DOHH2 (cell line): Measurements from ENCODE around the gene ORM1.

Source experiments
- H3F3A ChIP-seq: fragments of 200-600 bp; sonication (generic), shearing (Covaris generic); 2 replicates; pipeline ENCODE4 v1.6.0; 2016; ENCODE audit warnings: antibody characterized with exemption, mild to moderate bottlenecking; ENCODE audit not compliant: control insufficient read depth, insufficient read depth
- H3K27ac ChIP-seq: fragments of 200-600 bp; sonication (generic); 2 replicates; pipeline ENCODE4 v1.5.1; 2014; ENCODE audit warnings: low read depth, mild to moderate bottlenecking, low read length, moderate library complexity
- H3K27me3 ChIP-seq: fragments of 200-600 bp; sonication (generic); 2 replicates; pipeline ENCODE4 v1.6.1; 2014; ENCODE audit warnings: mild to moderate bottlenecking, low read length, mixed read lengths; ENCODE audit not compliant: control insufficient read depth
- H3K36me3 ChIP-seq: fragments of 200-600 bp; sonication (generic); 2 replicates; pipeline ENCODE4 v1.6.1; 2014; ENCODE audit warnings: mild to moderate bottlenecking, low read length, moderate library complexity, mixed read lengths; ENCODE audit not compliant: control insufficient read depth
- H3K4me1 ChIP-seq: fragments of 200-600 bp; sonication (generic); 2 replicates; pipeline ENCODE4 v1.6.1; 2014; ENCODE audit warnings: mild to moderate bottlenecking, low read length, mixed read lengths; ENCODE audit not compliant: control insufficient read depth
- H3K4me2 ChIP-seq: fragments of 200-600 bp; sonication (generic); 2 replicates; pipeline ENCODE4 v1.6.0; 2014; ENCODE audit warnings: mild to moderate bottlenecking, low read length, moderate library complexity
- H3K4me3 ChIP-seq: fragments of 200-600 bp; sonication (generic); 2 replicates; pipeline ENCODE4 v1.5.1; 2014; ENCODE audit warnings: mild to moderate bottlenecking, low read length, mixed read lengths
- H3K79me2 ChIP-seq: fragments of 200-600 bp; sonication (generic); 2 replicates; pipeline ENCODE4 v1.6.1; 2014; ENCODE audit warnings: mild to moderate bottlenecking, low read length, mixed read lengths; ENCODE audit not compliant: control insufficient read depth
- H3K9me2 ChIP-seq: fragments of 200-600 bp; sonication (generic); replicated peaks from 2 replicates; pipeline ENCODE4 v1.6.1; 2014; ENCODE audit warnings: mild to moderate bottlenecking, low read length, mixed read lengths; ENCODE audit not compliant: control insufficient read depth
- H3K9me3 ChIP-seq: fragments of 200-600 bp; sonication (generic); 2 replicates; pipeline ENCODE4 v1.6.1; 2014; ENCODE audit warnings: antibody characterized with exemption, low read length, mixed read lengths; ENCODE audit not compliant: control insufficient read depth, insufficient read depth
- H4K20me1 ChIP-seq: fragments of 200-600 bp; sonication (generic); 2 replicates; pipeline ENCODE4 v1.6.0; 2014; ENCODE audit warnings: low read depth, mild to moderate bottlenecking, antibody characterized with exemption, low read length, moderate library complexity; ENCODE audit not compliant: control insufficient read depth, insufficient read depth
- EZH2phosphoT487 ChIP-seq: fragments of 200-600 bp; sonication (generic); IDR thresholded peaks from 2 replicates; pipeline ENCODE4 v1.6.1; 2017; ENCODE audit warnings: borderline replicate concordance, mild to moderate bottlenecking, antibody characterized with exemption, low read length, moderate library complexity, mixed read lengths
- TF ChIP-seq, protein P1 (sequence below): fragments of 200-600 bp; sonication (generic); IDR thresholded peaks from one replicate; pipeline ENCODE4 v1.5.1; 2014; ENCODE audit warnings: antibody characterized with exemption, mild to moderate bottlenecking, low read depth, low read length; ENCODE audit not compliant: poor library complexity, severe bottlenecking

ORM1 gene

DNA sequence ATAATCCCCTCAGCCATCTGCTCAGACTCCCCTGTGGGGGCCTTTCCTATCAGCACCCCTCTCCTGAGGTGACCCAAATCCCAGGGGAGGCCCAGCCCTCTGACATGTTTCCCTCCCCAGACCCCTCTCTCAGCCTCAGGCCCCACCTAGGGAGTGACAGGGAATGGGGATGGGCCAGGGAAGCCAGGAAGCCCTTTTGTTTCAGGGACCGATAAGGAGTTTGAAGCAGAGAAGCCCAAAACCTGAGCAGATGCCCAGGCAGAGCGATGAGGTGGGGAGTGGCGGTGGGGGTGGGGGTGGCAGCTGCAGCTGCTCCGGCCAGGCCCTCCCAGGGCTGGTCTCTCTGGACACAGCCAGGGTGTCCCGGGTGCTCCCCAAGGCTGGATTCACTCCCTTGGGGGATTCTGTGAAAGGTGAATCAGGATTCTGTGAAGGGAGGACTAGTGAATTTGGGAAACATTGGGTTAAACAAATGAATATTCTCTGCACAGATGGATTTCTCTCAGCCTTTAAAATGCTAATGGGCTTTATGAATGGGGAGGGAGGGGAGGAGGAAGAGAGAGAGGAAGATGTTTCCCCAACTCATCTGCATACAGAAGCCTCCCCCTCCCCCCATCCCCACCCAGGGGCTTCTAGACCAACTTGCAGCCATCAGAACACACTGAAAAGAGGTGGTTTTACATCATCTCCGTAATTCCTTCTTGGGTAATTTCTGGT is 47.5 kb downstream of the ORM1 start:
- TF ChIP-seq EZH2phosphoT487: no peak
- TF ChIP-seq, protein P1, sequence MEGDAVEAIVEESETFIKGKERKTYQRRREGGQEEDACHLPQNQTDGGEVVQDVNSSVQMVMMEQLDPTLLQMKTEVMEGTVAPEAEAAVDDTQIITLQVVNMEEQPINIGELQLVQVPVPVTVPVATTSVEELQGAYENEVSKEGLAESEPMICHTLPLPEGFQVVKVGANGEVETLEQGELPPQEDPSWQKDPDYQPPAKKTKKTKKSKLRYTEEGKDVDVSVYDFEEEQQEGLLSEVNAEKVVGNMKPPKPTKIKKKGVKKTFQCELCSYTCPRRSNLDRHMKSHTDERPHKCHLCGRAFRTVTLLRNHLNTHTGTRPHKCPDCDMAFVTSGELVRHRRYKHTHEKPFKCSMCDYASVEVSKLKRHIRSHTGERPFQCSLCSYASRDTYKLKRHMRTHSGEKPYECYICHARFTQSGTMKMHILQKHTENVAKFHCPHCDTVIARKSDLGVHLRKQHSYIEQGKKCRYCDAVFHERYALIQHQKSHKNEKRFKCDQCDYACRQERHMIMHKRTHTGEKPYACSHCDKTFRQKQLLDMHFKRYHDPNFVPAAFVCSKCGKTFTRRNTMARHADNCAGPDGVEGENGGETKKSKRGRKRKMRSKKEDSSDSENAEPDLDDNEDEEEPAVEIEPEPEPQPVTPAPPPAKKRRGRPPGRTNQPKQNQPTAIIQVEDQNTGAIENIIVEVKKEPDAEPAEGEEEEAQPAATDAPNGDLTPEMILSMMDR: no peak
- Histone ChIP-seq H3K4me2 (peak overlapping the region; percentile 74), H3K27ac (peak overlapping the region; percentile 99), H3K36me3 (peaks cover 85% of the 10 kb centered on the region), H3K9me3 (no peaks in the 10 kb centered on the region), H3F3A (peaks cover 77% of the 10 kb centered on the region), H3K4me1 (peaks cover 98% of the 10 kb centered on the region), H4K20me1 (no peaks in the 10 kb centered on the region), H3K27me3 (no peaks in the 10 kb centered on the region), H3K4me3 (peak overlapping the region; percentile 70), H3K9me2 (no peaks in the 10 kb centered on the region), H3K79me2 (peaks cover 55% of the 10 kb centered on the region)

GRCh38 chr9:114370968-114371320 is 48.0 kb downstream of the ORM1 start:
- Histone ChIP-seq H3F3A (peaks cover 74% of the 10 kb centered on the region), H3K4me3 (peak overlapping the region; percentile 70), H3K36me3 (peaks cover 83% of the 10 kb centered on the region), H4K20me1 (no peaks in the 10 kb centered on the region), H3K9me3 (no peaks in the 10 kb centered on the region), H3K27me3 (no peaks in the 10 kb centered on the region), H3K79me2 (peaks cover 53% of the 10 kb centered on the region), H3K27ac (peak overlapping the region; percentile 99), H3K4me2 (peak overlapping the region; percentile 74), H3K9me2 (no peaks in the 10 kb centered on the region), H3K4me1 (peaks cover 96% of the 10 kb centered on the region)
- TF ChIP-seq EZH2phosphoT487: no peak
- TF ChIP-seq, protein P1: no peak

- Histone ChIP-seq H3K27ac (peak overlapping the region; percentile 99), H3F3A (peaks cover 72% of the 10 kb centered on the region), H3K4me1 (peaks cover 95% of the 10 kb centered on the region), H3K27me3 (no peaks in the 10 kb centered on the region), H3K9me3 (no peaks in the 10 kb centered on the region), H3K36me3 (peaks cover 83% of the 10 kb centered on the region), H3K4me2 (peak overlapping the region; percentile 74), H3K4me3 (peak overlapping the region; percentile 70), H3K79me2 (peaks cover 56% of the 10 kb centered on the region), H3K9me2 (no peaks in the 10 kb centered on the region), H4K20me1 (no peaks in the 10 kb centered on the region)
- TF ChIP-seq, protein P1: no peak
- no peak for TF ChIP-seq EZH2phosphoT487
Observed at GRCh38 chr9:114371343-114371944, 48.5 kb downstream of the ORM1 start.
